HG02840 (cell line): ENCODE measurements around the gene SLC44A4.
A peak's percentile ranks its signal among the peaks of the same experiment; 100 is the strongest.
"Not testable (repeated sequence)": the region's sequence is repeated elsewhere in the genome, so short reads cannot be mapped to it uniquely, and the experiment has no call there.

Experiments
- ATAC-seq: cut with Tn5 transposase; IDR thresholded peaks from one replicate; pipeline ENCODE4 v1.9.1; 2021; ENCODE audit warnings: mild to moderate bottlenecking, moderate library complexity, moderate number of reproducible peaks; ENCODE audit not compliant: unreplicated experiment, low FRiP score

The SLC44A4 gene

DNA sequence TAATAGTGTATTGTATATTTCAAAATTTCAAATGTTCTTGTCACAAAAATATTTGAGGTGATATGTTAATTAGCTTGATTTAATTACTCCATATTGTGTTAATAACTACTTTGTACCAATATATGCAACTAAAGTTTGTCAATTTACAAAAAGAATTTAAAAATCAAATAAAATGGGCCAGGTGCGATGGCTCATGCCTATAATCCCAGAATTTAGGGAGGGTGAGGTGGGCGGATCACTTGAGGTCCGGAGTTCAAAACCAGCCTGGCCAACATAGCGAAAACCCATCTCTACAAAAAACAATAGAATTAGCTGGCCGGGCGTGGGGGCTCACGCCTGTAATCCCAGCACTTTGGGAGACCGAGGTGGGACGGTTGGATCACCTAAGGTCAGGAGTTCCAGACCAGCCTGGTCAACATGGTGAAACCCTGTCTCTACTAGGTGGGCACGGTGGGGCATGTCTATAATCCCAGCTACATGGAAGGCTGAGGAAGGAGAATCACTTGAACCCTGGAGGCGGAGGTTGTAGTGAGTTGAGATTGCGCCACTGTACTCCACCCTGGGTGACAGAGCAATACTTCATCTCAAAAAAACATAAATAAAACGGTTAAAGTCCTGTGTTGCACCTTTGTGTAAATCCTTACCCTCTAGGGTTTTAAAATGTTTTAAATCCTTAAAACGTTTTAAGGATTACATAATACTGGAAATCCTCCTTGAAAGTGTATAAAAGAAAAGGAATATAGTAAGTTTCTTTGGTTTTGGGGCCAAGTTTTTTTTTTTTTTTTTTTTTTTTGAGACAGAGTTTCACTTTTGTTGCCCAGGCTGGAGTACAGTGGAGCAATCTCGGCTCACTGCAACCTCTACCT is 47.2 kb downstream of the SLC44A4 start:
- no peak for ATAC-seq

DNA sequence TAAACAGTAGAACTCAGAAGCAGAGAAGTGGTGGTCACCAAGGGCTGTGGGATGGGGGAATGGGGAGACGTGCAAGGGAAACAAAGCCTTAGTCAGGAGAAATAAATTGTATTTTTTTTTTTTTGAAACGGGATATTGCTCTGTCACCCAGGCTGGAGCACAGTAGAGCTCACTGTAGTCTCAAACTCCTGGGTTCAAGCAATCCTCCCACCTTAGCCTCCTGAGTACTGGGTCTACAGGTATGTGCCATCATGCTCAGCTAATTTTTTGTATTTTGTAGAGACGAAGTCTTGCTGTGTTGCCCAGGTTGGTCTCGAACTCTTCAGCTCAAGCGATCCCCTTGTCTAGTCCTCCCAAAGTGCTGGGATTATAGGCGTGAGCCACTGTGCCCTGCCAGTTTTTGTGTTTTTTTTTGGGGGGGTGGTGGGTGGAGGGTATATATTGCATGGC is 47.9 kb downstream of the SLC44A4 start:
- ATAC-seq, result no peak

DNA sequence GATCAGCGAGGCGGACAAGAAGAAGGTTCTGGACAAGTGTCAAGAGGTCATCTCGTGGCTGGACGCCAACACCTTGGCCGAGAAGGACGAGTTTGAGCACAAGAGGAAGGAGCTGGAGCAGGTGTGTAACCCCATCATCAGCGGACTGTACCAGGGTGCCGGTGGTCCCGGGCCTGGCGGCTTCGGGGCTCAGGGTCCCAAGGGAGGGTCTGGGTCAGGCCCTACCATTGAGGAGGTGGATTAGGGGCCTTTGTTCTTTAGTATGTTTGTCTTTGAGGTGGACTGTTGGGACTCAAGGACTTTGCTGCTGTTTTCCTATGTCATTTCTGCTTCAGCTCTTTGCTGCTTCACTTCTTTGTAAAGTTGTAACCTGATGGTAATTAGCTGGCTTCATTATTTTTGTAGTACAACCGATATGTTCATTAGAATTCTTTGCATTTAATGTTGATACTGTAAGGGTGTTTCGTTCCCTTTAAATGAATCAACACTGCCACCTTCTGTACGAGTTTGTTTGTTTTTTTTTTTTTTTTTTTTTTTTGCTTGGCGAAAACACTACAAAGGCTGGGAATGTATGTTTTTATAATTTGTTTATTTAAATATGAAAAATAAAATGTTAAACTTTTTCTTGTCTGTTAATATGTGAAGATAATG is 49.0 kb downstream of the SLC44A4 start:
- ATAC-seq, result no peak

DNA sequence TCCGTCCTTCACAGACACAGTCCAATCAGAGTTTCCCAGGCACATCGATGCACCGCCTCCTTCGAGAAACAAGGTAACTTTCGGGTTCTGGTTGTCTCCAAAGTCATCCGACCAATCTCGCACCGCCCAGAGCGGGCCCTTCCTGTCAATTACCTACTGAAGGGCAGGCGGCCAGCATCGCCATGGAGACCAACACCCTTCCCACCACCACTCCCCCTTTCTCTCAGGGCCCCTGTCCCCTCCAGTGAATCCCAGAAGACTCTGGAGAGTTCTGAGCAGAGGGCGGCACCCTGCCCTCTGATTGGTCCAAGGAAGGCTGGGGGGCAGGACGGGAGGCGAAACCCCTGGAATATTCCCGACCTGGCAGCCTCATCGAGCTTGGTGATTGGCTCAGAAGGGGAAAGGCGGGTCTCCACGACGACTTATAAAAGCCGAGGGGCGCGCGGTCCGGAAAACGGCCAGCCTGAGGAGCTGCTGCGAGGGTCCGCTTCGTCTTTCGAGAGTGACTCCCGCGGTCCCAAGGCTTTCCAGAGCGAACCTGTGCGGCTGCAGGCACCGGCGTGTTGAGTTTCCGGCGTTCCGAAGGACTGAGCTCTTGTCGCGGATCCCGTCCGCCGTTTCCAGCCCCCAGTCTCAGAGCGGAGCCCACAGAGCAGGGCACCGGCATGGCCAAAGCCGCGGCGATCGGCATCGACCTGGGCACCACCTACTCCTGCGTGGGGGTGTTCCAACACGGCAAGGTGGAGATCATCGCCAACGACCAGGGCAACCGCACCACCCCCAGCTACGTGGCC is 51.3 kb downstream of the SLC44A4 start, which contains the start of gene HSPA1B:
Gene HSPA1B, plus strand, starts transcription at position 453 of the 794 bp plus-strand sequence. Its CDS starts 213 bp downstream, at position 666.
- ATAC-seq, result peak; percentile 70

DNA sequence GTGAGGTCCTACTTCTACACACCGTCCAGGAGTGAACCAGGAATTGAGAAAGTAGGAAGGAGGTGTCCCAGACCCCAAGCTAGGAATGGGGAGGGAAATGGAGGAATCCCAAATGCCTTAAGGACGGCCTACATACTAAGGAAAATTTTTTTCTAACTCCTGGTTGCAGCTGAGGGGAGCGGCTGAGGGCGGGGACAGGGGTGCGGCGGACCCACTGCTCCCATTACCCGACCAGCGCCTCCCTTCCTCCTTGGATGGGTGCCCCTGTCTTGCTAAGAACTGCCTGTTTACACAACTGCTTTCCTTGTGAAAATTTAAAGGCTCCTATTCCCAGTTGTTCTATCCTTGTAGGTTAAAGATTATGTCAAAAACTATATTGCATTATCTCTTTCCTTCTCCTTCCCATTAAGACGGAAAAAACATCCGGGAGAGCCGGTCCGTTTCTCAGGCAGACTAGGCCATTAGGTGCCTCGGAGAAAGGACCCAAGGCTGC is 52.0 kb downstream of the SLC44A4 start:
- ATAC-seq, result no peak

DNA sequence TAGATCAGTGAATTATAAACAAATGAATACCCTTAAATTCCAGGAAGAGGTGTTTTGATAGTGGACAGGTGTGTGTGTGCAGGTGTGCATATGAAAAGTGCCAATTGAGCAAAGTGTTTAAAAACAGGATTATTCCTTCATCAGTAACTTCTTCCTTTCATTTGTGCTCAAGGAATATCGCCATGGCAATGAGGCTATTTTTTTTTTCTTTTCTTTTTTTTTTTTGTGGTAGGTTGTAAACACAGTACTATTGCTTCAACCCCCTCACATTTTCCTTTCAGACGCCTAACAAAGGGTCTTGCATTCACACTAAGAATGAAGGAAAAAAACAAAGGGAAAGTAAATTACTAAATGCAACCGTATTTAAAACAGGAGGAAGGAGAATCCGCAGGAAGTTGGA is 53.2 kb downstream of the SLC44A4 start:
- ATAC-seq, result no peak

DNA sequence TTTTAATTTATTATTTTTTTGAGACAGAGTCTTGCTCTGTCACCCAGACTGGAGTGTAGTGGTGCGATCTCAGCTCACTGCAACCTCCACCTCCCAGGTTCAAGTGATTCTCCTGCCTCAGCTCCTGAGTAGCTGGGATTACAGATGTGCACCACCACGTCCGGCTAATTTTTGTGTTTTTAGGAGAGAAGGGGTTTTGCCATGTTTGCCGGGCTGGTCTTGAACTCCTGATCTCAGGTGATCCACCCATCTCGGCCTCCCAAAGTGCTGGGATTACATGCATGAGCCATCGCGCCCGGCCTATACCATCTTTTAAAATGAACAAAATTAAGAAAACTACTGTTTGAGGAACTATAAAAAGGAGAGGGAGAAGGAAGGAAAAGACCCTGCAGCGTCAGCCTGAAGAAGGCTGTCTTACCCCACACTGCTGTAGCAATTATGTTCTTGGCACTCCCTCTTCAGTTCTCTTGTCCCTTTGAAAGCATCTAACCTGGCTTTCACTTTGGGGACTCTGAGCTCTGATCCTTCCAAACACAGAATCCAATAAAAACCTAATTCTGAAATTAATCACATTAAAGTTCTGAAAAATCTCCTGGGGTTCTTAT is 55.1 kb downstream of the SLC44A4 start:
- not testable (repeated sequence) for ATAC-seq

DNA sequence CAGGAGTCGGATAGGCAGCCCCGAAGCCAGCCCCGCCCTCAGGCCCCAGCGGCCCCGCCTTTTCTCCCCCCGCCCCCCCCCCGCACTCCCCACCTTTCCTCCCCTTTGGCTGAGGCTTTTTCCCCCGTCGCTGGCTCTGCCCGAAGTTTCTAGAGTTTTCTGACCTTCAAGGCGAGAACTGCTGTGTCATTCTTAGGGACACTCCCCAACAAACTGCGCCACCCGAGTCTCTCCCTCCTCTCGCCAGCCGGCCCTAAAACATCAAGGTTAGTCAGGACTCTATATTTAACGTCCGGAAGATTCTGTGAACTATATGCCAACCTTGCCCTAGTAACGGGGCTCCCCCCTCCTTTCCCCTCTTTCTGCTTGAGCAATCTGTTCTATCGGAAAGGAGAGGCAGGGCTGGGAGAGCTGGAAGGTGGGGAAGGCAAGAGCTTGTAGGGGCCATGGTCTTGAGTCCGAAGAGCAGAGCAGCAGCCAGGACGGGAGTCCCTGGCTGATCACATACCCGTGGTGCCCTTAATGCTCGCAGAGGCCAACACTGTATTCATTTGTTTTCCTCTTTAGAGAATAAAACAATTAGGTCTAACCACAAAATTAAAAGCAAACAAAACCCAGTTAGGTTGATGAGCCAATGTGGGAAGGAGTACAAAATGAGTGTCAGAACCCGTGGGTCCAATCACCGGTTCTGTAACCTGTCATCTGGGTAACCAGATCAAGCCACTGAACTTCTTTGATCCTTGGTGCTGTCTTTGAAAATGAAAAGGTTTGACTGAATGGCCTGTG is 56.6 kb downstream of the SLC44A4 start:
- peak; percentile 33 for ATAC-seq

DNA sequence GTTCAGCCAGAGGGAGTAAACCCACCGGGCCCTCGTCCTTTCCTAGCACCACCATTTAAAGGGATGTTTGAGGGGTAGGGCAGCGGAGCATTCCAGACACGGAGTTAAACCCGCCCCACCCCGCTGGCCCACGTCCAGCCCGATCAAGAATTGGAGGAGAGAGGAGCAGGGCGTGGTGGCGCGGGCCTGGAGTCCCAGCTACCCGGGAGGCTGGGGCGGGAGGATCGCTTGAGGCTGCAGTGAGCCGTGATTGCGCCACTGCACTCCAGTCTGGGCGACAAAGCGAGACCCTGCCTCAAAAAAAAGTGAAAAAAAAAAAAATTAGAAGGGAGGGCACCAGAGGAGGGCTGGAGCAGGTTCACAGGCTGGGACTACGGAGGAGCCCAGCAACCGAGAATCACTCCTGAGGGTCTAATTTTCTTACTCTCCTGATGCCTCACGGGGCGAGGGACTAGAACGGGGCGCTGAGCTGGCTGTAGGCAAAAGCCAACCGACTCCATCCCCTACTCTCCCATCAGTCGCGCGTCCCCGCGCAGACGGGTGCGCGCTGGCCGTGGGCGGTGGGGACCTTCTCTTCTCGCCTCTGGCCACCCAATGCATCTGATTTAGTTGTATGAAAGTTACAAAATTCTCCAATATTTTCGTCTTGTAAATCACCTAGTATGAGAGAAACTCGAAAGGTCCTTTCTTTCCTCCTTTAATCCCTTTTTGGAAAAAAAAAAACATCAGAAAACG is 57.3 kb downstream of the SLC44A4 start:
- ATAC-seq, result peak; percentile 45

DNA sequence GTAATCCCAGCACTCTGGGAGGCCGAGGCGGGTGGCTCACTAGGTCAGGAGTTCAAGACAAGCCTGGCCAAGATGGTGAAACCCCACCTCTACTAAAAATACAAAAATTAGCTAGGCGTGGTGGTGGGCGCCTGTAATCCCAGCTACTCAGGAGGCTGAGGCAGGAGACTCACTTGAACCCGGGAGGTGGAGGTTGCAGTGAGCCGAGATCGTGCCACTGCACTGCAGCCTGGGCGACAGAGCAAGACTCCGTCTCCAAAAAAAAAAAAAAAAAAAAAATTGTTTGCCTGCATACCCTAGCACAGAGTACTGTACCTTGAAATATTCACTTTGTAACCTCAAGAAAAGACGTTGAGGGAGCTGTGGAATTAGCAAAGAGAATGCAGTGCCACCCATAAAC is 58.4 kb downstream of the SLC44A4 start:
- not testable (repeated sequence) for ATAC-seq

DNA sequence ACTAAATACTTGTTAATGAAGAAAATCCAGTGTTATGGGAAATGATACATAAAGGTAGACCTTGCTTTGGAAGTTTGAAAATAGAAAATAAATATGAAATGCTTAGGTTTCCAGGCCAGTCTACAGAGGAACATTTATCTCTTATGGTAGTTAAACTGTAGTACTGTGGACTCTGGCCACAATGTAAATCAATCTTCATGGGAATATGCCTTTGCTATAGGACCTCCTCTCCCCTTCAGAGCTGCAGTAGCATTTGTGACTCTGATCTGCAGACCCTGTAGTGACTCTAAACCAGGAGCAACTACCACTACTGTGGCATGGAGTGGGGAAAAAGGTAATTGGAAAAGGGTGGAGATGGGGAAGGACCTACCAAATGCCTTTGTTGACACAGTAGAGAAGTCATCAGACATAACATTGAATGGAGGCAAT is 58.9 kb downstream of the SLC44A4 start:
- no peak for ATAC-seq

DNA sequence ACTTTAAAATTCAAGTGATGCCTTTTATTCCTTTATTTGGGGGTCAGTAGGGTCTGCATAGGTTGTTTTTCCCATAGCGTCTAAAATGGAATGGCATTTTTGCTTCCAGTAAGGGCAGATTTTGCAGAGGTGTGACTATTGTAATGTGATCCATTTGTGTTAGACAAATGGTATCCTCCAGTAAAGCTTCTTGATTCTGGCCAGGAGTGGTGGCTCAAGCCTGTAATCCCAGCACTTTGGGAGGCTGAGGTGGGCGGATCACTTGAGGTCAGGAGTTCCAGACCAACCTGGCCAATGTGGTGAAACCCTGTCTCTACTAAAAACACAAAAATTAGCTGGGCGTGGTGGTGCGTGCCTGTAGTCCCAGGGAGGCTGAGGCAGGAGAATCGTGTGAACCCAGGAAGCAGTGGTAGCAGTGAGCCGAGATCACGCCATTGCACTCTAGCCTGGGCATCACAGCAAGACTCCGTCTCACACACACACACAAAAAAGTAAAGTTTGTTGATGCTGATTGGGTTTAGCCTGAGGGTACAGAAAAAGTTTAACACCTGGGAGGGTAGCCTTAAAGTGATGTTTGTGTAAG is 60.8 kb downstream of the SLC44A4 start:
- ATAC-seq, result not testable (repeated sequence)

DNA sequence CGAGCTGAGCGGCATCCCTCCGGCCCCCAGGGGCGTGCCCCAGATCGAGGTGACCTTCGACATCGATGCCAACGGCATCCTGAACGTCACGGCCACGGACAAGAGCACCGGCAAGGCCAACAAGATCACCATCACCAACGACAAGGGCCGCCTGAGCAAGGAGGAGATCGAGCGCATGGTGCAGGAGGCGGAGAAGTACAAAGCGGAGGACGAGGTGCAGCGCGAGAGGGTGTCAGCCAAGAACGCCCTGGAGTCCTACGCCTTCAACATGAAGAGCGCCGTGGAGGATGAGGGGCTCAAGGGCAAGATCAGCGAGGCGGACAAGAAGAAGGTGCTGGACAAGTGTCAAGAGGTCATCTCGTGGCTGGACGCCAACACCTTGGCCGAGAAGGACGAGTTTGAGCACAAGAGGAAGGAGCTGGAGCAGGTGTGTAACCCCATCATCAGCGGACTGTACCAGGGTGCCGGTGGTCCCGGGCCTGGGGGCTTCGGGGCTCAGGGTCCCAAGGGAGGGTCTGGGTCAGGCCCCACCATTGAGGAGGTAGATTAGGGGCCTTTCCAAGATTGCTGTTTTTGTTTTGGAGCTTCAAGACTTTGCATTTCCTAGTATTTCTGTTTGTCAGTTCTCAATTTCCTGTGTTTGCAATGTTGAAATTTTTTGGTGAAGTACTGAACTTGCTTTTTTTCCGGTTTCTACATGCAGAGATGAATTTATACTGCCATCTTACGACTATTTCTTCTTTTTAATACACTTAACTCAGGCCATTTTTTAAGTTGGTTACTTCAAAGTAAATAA is 61.5 kb downstream of the SLC44A4 start:
- ATAC-seq, result not testable (repeated sequence)

DNA sequence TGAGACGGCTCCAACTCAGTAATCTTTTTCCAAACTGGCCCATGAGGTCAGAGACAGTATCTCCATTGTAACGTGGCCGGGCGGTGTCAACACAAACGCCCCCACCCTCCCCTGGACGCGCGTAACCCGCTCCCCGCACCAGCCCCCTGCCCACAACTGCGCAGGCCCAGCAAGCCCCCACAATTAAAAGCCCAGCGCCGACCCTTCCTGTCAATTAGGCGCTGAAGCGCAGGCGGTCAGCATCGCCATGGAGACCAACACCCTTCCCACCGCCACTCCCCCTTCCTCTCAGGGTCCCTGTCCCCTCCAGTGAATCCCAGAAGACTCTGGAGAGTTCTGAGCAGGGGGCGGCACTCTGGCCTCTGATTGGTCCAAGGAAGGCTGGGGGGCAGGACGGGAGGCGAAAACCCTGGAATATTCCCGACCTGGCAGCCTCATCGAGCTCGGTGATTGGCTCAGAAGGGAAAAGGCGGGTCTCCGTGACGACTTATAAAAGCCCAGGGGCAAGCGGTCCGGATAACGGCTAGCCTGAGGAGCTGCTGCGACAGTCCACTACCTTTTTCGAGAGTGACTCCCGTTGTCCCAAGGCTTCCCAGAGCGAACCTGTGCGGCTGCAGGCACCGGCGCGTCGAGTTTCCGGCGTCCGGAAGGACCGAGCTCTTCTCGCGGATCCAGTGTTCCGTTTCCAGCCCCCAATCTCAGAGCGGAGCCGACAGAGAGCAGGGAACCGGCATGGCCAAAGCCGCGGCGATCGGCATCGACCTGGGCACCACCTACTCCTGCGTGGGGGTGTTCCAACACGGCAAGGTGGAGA is 63.6 kb downstream of the SLC44A4 start, which contains the start of the genes HSPA1A and HSPA1L:
Gene HSPA1A, plus strand, starts transcription at position 519 of the 814 bp plus-strand sequence. Its CDS starts 214 bp downstream, at position 733.
Gene HSPA1L, minus strand, starts transcription at position 259 of the 814 bp plus-strand sequence. CDS start 3,311 bp downstream, outside the sequence.
- peak; percentile 45 for ATAC-seq

DNA sequence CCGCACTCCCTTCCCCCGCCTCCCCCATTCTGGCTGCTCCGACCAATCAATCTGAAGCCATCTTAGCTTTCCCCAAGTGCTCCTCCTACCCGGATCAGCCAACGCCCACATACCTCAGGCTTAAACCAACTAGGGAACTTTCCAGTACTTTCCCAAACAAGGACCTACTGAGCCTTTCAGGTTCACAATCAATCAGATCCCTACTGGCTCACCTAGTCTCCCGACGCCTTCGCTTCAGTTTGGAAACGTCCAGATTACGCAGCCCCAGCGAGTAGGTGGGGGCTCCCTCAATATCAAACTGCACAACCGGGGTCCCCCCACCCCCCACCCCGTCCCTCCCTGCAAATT is 64.1 kb downstream of the SLC44A4 start:
- ATAC-seq, result peak; percentile 23

DNA sequence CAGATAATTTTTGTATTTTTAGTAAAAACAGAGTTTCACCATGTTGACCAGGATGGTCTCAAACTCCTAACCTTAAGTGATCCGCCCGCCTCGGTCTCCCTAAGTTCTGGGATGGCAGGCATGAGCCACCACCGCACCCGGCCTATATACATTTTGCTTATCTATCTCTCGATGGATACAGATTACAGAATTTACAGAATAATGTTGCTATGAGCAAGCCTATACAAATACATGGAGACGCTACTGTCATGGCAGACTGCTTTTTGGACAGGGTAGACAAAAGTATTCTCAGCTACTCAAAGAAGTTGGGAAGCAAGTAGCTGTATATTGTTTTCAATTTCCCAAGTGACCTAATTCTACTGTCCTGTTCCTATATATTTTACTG is 65.3 kb downstream of the SLC44A4 start:
- ATAC-seq, result no peak
